Stomach (tissue), 4 donors: Measurements from ENCODE around the gene DCDC2B.

Experiments
- CTCF ChIP-seq, 7 experiments: fragments of 450-650 bp in 4 of 7; fragments of 200-600 bp in 3 of 7; sonication (generic) in 3 of 7; IDR thresholded peaks; one replicate each; pipeline ENCODE4 v1.5.1; 2016 to 2019; ENCODE audit warnings: antibody characterized with exemption in 7 of 7, control low read depth in 2 of 7, mild to moderate bottlenecking in 1 of 7
- POLR2AphosphoS5 ChIP-seq, 3 donors: sonication (generic); formaldehyde crosslinking; IDR thresholded peaks; one replicate each; pipeline ENCODE4 v1.6.1; 2016; ENCODE audit warnings: antibody characterized with exemption in 3 of 3

- no peak for TF ChIP-seq CTCF (IDR thresholded peaks at IDR 0.05)
- TF ChIP-seq POLR2AphosphoS5 (IDR thresholded peaks at IDR 0.05) = peak in 1 of 3 donors; percentile 18
Observed at GRCh38 chr1:32200226-32201010, 8.5 kb upstream of the DCDC2B start, which contains the start of gene CCDC28B.
